Psoas muscle (tissue), 8 donors: Measurements from ENCODE around the gene VPS54. TPM values are rescaled to one million over a fixed set of nuclear protein-coding genes. Genes with fewer than 3 reads are reported as not detected.

Experiments
- ATAC-seq, 4 donors: fragments of 200-7000 bp; cut with Tn5 transposase; one replicate each; pipeline ENCODE4 v1.9.1; 2020; ENCODE audit warnings: moderate library complexity in 3 of 4, mild to moderate bottlenecking in 2 of 4
- DNase-seq, 2 donors: peaks; one replicate each; pipeline ENCODE4 v3.0.0-alpha.2; 2020
- H3K27ac ChIP-seq: fragments of 200-600 bp; one replicate; pipeline ENCODE4 v1.8.0; 2022
- H3K27me3 ChIP-seq, 3 donors: fragments of 200-600 bp in 1 of 3; one replicate each; pipeline versions ENCODE4 v1.6.1 to v1.8.0; 2013 to 2022; ENCODE audit warnings: low read length in 2 of 3, mild to moderate bottlenecking in 2 of 3, moderate library complexity in 1 of 3; ENCODE audit not compliant: insufficient read depth in 3 of 3
- H3K36me3 ChIP-seq, 2 donors: fragments of 200-600 bp in 1 of 2; one replicate each; pipeline versions ENCODE4 v1.6.1 to v1.8.0; 2013 to 2022; ENCODE audit warnings: low read depth in 1 of 2, mild to moderate bottlenecking in 1 of 2, moderate library complexity in 1 of 2; ENCODE audit not compliant: insufficient read depth in 1 of 2
- H3K4me1 ChIP-seq: fragments of 200-600 bp; one replicate; pipeline ENCODE4 v1.8.0; 2022
- H3K4me3 ChIP-seq: fragments of 200-600 bp; one replicate; pipeline ENCODE4 v1.8.0; 2022; ENCODE audit warnings: mild to moderate bottlenecking
- H3K9me3 ChIP-seq: fragments of 200-600 bp; one replicate; pipeline ENCODE4 v1.8.0; 2022
- WGBS, 3 donors: extraction: QIAGEN DNeasy Blood & Tissue Kit; methylation state at CpG; one replicate each; pipeline versions ENCODE4 v1.1.6 to v1.1.7; 2013; 5-methylcytosine and 5-hydroxymethylcytosine counted together
- intact Hi-C, 2 donors: fragments of 100-400 bp; cut with DNase I; formaldehyde crosslinking; loops; one replicate each; pipeline versions ENCODE4 v1.11.0 to v1.14.2; 2022
- polyA plus RNA-seq, 3 donors: library from polyadenylated mRNA; stranded (reverse); fragments of 200-250 nt; gene quantifications; one replicate each; pipeline ENCODE4 v1.2.3, GENCODE V29; 2013
- total RNA-seq, 4 donors: library from RNA; stranded (reverse); fragmentation: NEBNext Ultra II Directional in 2 of 4; extraction: Animal tissue kit (Norgen Biotek cat#: 25700) in 2 of 4; gene quantifications; one replicate each; pipeline versions ENCODE4 v1.2.1 to v1.2.4, GENCODE V29; 2021 to 2023
- TF ChIP-seq, protein P1 (sequence below): fragments of 200-600 bp; IDR thresholded peaks from one replicate; pipeline ENCODE4 v1.8.0; 2022; ENCODE audit warnings: antibody characterized with exemption
- donor health status: healthy with polysubstance abuse.
- donor health status: DM: no; HTN: no; CAD: no; lungs with moderate emphysema.
- donor health status: Bipolar disorder and iron deficiency.
- donor health status: healthy.
- donor health status: DM: yes; HTN: yes; CAD: no.
- donor health status: DM: no; HTN: no; CAD: no.
- donor health status: DM: no; HTN: no; CAD: no.
- donor health status: DM: yes; HTN: yes; CAD: no.

VPS54 gene
- total and polyA plus RNA-seq, 7 donors = 5.1 to 9.9 (median 8.2) TPM

DNA sequence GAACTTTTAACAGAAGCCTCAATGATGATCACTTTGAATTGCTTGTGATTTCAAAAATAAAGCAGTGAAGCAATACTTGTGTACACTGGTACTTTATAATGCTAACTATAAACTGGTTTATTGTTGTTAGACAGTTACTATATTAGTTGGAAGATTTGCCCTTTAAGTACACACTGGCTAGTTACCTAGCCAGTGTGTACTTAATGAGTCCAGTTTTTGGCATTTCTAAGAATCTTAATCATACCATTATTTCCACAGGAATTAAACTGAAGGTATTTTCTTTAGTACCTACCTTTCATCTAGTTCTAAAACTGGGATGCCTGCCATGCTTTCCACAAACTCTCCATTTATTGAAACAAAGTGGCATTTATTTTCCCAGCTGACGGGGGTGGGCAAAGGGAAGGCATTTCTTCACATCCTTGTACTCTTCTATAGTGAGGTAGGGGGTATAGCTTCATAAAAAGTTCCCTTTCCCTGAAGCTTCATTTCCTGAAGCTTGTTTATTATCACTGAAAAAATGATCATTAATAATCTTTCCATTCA lies 127.7 kb downstream of the VPS54 start:
- no peaks in the 10 kb centered on the region for H3K9me3 ChIP-seq
- peaks cover 31% of the 10 kb centered on the region for H3K4me1 ChIP-seq
- DNase-seq = no peak
- TF ChIP-seq, protein P1, sequence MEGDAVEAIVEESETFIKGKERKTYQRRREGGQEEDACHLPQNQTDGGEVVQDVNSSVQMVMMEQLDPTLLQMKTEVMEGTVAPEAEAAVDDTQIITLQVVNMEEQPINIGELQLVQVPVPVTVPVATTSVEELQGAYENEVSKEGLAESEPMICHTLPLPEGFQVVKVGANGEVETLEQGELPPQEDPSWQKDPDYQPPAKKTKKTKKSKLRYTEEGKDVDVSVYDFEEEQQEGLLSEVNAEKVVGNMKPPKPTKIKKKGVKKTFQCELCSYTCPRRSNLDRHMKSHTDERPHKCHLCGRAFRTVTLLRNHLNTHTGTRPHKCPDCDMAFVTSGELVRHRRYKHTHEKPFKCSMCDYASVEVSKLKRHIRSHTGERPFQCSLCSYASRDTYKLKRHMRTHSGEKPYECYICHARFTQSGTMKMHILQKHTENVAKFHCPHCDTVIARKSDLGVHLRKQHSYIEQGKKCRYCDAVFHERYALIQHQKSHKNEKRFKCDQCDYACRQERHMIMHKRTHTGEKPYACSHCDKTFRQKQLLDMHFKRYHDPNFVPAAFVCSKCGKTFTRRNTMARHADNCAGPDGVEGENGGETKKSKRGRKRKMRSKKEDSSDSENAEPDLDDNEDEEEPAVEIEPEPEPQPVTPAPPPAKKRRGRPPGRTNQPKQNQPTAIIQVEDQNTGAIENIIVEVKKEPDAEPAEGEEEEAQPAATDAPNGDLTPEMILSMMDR = no peak
- 73 to 84% (median 82%) methylated on average over 1 of the region's 1 CpG for WGBS, 3 donors
- H3K27me3 ChIP-seq = no peaks in the 10 kb centered on the region
- no peak overlapping the region for H3K4me3 ChIP-seq
- intact Hi-C loops = no loop called here
- H3K36me3 ChIP-seq = peaks cover 5 to 88% of the 10 kb centered on the region in 2 donors
- no peak for ATAC-seq
- no peak overlapping the region for H3K27ac ChIP-seq

GRCh38 chr2:63890678-63891077 lies 128.6 kb downstream of the VPS54 start:
- H3K27me3 ChIP-seq = no peaks in the 10 kb centered on the region

DNA sequence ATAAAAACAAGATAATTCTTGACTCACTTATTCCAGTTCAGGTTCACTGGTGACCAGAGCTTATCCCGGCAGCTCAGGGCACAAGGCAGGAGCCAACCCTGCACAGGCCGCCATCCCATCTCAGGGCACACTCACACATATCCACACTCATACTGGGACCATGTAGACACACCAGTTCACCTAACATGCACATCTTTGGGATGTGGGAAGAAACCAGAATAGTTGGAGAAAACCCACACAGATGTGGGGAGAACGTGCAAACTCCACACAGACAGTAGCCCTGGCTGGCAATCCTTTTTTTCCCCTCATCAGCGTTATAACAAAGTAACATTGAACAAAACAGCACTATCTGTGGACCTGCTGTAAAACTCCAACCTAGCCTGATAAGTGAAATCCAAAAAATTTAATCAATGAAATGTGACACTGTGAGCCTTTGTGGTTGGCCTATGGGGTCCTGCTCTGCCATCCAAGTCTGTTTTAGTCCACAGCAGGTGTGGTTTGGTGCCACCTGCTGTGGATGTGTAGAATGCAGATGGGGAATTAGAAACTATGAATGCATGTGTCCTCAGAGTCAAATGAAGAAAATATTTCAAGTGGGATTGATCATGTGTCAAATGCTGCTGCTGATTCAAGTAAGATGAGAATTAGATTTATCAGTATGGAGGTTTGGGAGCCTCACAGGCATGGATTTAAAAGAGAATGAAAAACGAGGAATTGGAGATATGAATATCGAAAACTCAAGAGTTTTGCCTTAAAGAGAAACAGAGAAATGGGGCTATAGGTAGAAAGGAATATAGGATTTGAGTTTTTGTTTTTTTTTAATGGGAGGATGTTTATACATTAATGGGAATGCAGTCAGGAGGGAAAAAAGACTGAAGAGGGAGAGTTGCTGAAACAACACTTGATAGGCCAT lies 130.5 kb downstream of the VPS54 start:
- H3K36me3 ChIP-seq = peaks cover 5 to 96% of the 10 kb centered on the region in 2 donors
- TF ChIP-seq, protein P1 = peak; percentile 82
- peak overlapping the region; percentile 66 for H3K27ac ChIP-seq
- H3K4me3 ChIP-seq = no peak overlapping the region
- 72 to 85% (median 73%) methylated on average over 6 of the region's 6 CpGs for WGBS, 3 donors
- intact Hi-C loops = loop anchor here (2.0 to 10.0 kb wide), 3 partner anchors 46 to 196 kb away; partner anchors contain the start of gene UGP2 (in 2 of the 2)
- H3K4me1 ChIP-seq = peaks cover 36% of the 10 kb centered on the region
- peak; percentile 76 to 83 (median 83) for ATAC-seq
- peak; percentile 27 to 56 for DNase-seq
- no peaks in the 10 kb centered on the region for H3K27me3 ChIP-seq
- no peaks in the 10 kb centered on the region for H3K9me3 ChIP-seq

More at GRCh38 chr2:63890678-63891077, 128.6 kb downstream of the VPS54 start:
- intact Hi-C loops = no loop called here
- Histone ChIP-seq H3K27ac (no peak overlapping the region), H3K9me3 (no peaks in the 10 kb centered on the region), H3K4me1 (peaks cover 36% of the 10 kb centered on the region), H3K4me3 (no peak overlapping the region), H3K36me3 (peaks cover 5 to 88% of the 10 kb centered on the region in 2 donors)
- WGBS, 3 donors = 82 to 92% (median 88%) methylated on average over 2 of the region's 2 CpGs
- TF ChIP-seq, protein P1 = no peak
- DNase-seq = no peak
- ATAC-seq = no peak

DNA sequence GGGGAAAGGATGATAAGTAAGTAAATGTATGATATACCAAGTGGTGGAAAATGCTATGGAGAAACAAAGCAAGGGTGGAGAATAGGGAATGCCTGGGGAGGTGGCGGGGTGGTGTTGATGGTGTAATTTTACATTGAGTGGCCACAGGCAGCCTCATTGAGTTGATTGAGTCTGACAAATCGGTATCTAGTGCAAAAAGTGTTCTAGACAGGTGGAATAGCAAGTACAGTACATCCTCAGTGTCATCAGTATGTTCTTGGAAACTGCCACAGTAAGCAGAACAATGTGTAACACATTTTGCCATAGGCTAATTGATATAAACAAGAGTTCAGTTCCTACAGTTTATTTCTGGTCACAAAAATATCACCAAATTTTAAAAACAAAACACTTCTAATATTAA lies 131.2 kb downstream of the VPS54 start:
- WGBS, 3 donors = 40 to 53% (median 43%) methylated on average over 2 of the region's 2 CpGs
- Histone ChIP-seq H3K4me1 (peaks cover 36% of the 10 kb centered on the region), H3K36me3 (peaks cover 5 to 96% of the 10 kb centered on the region in 2 donors), H3K27ac (peak overlapping the region; percentile 66), H3K27me3 (no peaks in the 10 kb centered on the region), H3K4me3 (no peak overlapping the region), H3K9me3 (no peaks in the 10 kb centered on the region)
- TF ChIP-seq, protein P1 = no peak
- ATAC-seq (peak; percentile 37 to 91 (median 90)), DNase-seq (no peak)
- intact Hi-C loops = loop anchor here (2.0 to 10.0 kb wide), 3 partner anchors 46 to 195 kb away; partner anchors contain the start of gene UGP2 (in 2 of the 2)
